DMS53 (cell line): ENCODE measurements around the gene CAMTA1.
A peak's percentile ranks its signal among the peaks of the same experiment; 100 is the strongest.

ENCODE experiments used
- DNase-seq: peaks from one replicate; lab custom pipeline; 2025; lab: John Stamatoyannopoulos, UW

The CAMTA1 gene

GRCh38 chr1:7500381-7501083 is 715.3 kb downstream of the CAMTA1 start:
- no peak for DNase-seq

- no peak for DNase-seq
These were observed 715.8 kb downstream of the CAMTA1 start for GRCh38 chr1:7501084-7501491.

GRCh38 chr1:7501723-7502603 is 716.7 kb downstream of the CAMTA1 start:
- DNase-seq: no peak

GRCh38 chr1:7503691-7504437 is 718.6 kb downstream of the CAMTA1 start:
- DNase-seq: no peak

- DNase-seq: no peak
These were observed 719.1 kb downstream of the CAMTA1 start for GRCh38 chr1:7504438-7504720.

- no peak for DNase-seq
These were observed 720.0 kb downstream of the CAMTA1 start for GRCh38 chr1:7505094-7505770.

GRCh38 chr1:7505771-7506453 is 720.7 kb downstream of the CAMTA1 start:
- no peak for DNase-seq

- no peak for DNase-seq
These were observed 721.4 kb downstream of the CAMTA1 start for GRCh38 chr1:7506454-7507284.

- no peak for DNase-seq
These were observed 722.2 kb downstream of the CAMTA1 start for GRCh38 chr1:7507285-7508019.

- no peak for DNase-seq
These were observed 723.0 kb downstream of the CAMTA1 start for GRCh38 chr1:7508052-7508933.

GRCh38 chr1:7508934-7509519 is 723.8 kb downstream of the CAMTA1 start:
- no peak for DNase-seq

- peak; percentile 19 for DNase-seq
These were observed 724.3 kb downstream of the CAMTA1 start for GRCh38 chr1:7509598-7509997.

- DNase-seq: no peak
These were observed 725.2 kb downstream of the CAMTA1 start for GRCh38 chr1:7510389-7510931.

GRCh38 chr1:7511381-7511780 is 726.1 kb downstream of the CAMTA1 start:
- DNase-seq: no peak

GRCh38 chr1:7513081-7513480 is 727.8 kb downstream of the CAMTA1 start:
- DNase-seq: no peak

- no peak for DNase-seq
These were observed 729.9 kb downstream of the CAMTA1 start for GRCh38 chr1:7515175-7515574.

- no peak for DNase-seq
These were observed 730.6 kb downstream of the CAMTA1 start for GRCh38 chr1:7515904-7516303.

- DNase-seq: peak; percentile 26
These were observed 731.1 kb downstream of the CAMTA1 start for GRCh38 chr1:7516341-7516740.
